ENCODE measurements around the gene RANBP2. TPM values are rescaled to one million over a fixed set of nuclear protein-coding genes. Genes with fewer than 3 reads are reported as not detected.

The RANBP2 gene
- total and polyA plus RNA-seq, 2 donors (not counting 1 experiment from before 2014, with no cell fraction given): 17.2 to 59.3 TPM

DNA sequence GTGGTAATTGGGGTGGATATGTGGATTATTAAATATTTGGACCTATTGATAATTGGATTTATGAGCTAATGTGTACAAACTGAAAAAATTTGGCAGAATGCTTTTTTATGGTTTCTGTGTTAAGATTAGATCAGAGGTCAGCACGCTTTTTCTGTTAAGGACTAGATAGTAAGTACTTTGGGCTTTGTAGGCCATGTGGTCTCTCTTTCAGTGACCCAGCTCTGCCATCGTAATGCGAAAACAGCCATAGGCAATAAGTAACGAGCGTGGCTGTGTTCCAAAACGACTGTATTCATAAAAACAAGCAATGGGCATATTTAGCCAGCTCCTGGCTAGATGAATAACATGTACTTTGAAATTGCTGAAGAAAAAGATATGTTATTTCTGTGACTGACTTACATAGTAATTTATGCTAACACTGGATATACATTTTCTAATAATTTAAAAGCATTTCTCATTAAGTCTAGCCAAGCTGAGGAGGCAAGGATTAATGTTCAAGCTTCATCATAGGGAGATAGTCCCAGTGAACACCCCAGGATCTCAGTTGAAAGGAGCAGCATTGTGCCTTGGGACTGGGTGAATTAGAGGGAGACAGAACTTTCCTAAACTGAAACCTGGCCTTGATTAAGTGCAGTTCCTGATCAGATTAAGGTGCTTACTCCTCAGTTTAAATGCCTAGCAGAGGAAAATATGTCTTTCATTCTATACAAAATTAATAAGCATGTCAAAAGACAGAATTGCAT lies 87.3 kb downstream of the RANBP2 start:
- Histone ChIP-seq H3K36me3 (ENCODE audit: control insufficient read depth, insufficient read depth, low read length) (no peaks in the 10 kb centered on the region), H3K4me2 (ENCODE audit: extremely low read depth, insufficient read depth, low read length) (no peak overlapping the region), H3K79me2 (ENCODE audit: control insufficient read depth, insufficient read depth, low read length) (no peaks in the 10 kb centered on the region), H4K20me1 (ENCODE audit: control insufficient read depth, extremely low read depth, insufficient read depth, low read length) (no peaks in the 10 kb centered on the region), H3K9ac (ENCODE audit: insufficient read depth, low read length) (no peak overlapping the region), H3K27me3 (ENCODE audit: control insufficient read depth, insufficient read depth, low read length) (no peaks in the 10 kb centered on the region), H3K9me3 (ENCODE audit: control insufficient read depth, insufficient read depth, low read depth, low read length) (no peaks in the 10 kb centered on the region), H3K4me3 (replicated peaks in 1 of 4; ENCODE audit: control extremely low read depth in 1 of 4, insufficient read depth in 1 of 4, low read depth in 3 of 4, low read length in 4 of 4) (no peak overlapping the region), H3K4me1 (ENCODE audit: control insufficient read depth, extremely low read depth, insufficient read depth, low read length) (no peaks in the 10 kb centered on the region), H3K27ac (ENCODE audit: insufficient read depth, low read length) (no peak overlapping the region), H2AFZ (ENCODE audit: low read length) (no peak overlapping the region)
- TF ChIP-seq CTCF (conservative IDR thresholded peaks at IDR 0.05 in 1 of 2, IDR thresholded peaks at IDR 0.05 in 1 of 2; ENCODE audit: low read depth in 1 of 2, low read length in 2 of 2) (no peak), EZH2 (IDR thresholded peaks at IDR 0.05; ENCODE audit: low read length, missing control alignments) (no peak)
- DNase-seq (ENCODE audit: low read depth in 2 of 2): no peak

- Histone ChIP-seq H3K4me3 (replicated peaks in 1 of 4; ENCODE audit: control extremely low read depth in 1 of 4, insufficient read depth in 1 of 4, low read depth in 3 of 4, low read length in 4 of 4) (no peak overlapping the region), H2AFZ (ENCODE audit: low read length) (no peak overlapping the region), H3K36me3 (ENCODE audit: control insufficient read depth, insufficient read depth, low read length) (no peaks in the 10 kb centered on the region), H3K4me1 (ENCODE audit: control insufficient read depth, extremely low read depth, insufficient read depth, low read length) (no peaks in the 10 kb centered on the region), H3K9ac (ENCODE audit: insufficient read depth, low read length) (no peak overlapping the region), H3K4me2 (ENCODE audit: extremely low read depth, insufficient read depth, low read length) (no peak overlapping the region), H3K9me3 (ENCODE audit: control insufficient read depth, insufficient read depth, low read depth, low read length) (no peaks in the 10 kb centered on the region), H4K20me1 (ENCODE audit: control insufficient read depth, extremely low read depth, insufficient read depth, low read length) (no peaks in the 10 kb centered on the region), H3K79me2 (ENCODE audit: control insufficient read depth, insufficient read depth, low read length) (no peaks in the 10 kb centered on the region), H3K27ac (ENCODE audit: insufficient read depth, low read length) (no peak overlapping the region), H3K27me3 (ENCODE audit: control insufficient read depth, insufficient read depth, low read length) (no peaks in the 10 kb centered on the region)
- DNase-seq (ENCODE audit: low read depth in 2 of 2): no peak
- TF ChIP-seq EZH2 (IDR thresholded peaks at IDR 0.05; ENCODE audit: low read length, missing control alignments) (no peak), CTCF (conservative IDR thresholded peaks at IDR 0.05 in 1 of 2, IDR thresholded peaks at IDR 0.05 in 1 of 2; ENCODE audit: low read depth in 1 of 2, low read length in 2 of 2) (no peak)
These were observed 90.7 kb downstream of the RANBP2 start for GRCh38 chr2:108809936-108810335.

GRCh38 chr2:108810993-108811957 lies 92.0 kb downstream of the RANBP2 start:
- Histone ChIP-seq H3K9me3 (ENCODE audit: control insufficient read depth, insufficient read depth, low read depth, low read length) (no peaks in the 10 kb centered on the region), H2AFZ (ENCODE audit: low read length) (no peak overlapping the region), H3K4me1 (ENCODE audit: control insufficient read depth, extremely low read depth, insufficient read depth, low read length) (no peaks in the 10 kb centered on the region), H3K27ac (ENCODE audit: insufficient read depth, low read length) (no peak overlapping the region), H4K20me1 (ENCODE audit: control insufficient read depth, extremely low read depth, insufficient read depth, low read length) (no peaks in the 10 kb centered on the region), H3K4me3 (replicated peaks in 1 of 4; ENCODE audit: control extremely low read depth in 1 of 4, insufficient read depth in 1 of 4, low read depth in 3 of 4, low read length in 4 of 4) (no peak overlapping the region), H3K9ac (ENCODE audit: insufficient read depth, low read length) (no peak overlapping the region), H3K36me3 (ENCODE audit: control insufficient read depth, insufficient read depth, low read length) (no peaks in the 10 kb centered on the region), H3K4me2 (ENCODE audit: extremely low read depth, insufficient read depth, low read length) (no peak overlapping the region), H3K27me3 (ENCODE audit: control insufficient read depth, insufficient read depth, low read length) (no peaks in the 10 kb centered on the region), H3K79me2 (ENCODE audit: control insufficient read depth, insufficient read depth, low read length) (no peaks in the 10 kb centered on the region)
- no peak for DNase-seq (ENCODE audit: low read depth in 2 of 2)
- TF ChIP-seq EZH2 (IDR thresholded peaks at IDR 0.05; ENCODE audit: low read length, missing control alignments): no peak
- TF ChIP-seq CTCF (conservative IDR thresholded peaks at IDR 0.05 in 1 of 2, IDR thresholded peaks at IDR 0.05 in 1 of 2; ENCODE audit: low read depth in 1 of 2, low read length in 2 of 2): no peak

Data from fibroblast of lung (primary cell).